ENCODE results near the gene ARHGAP44.

ARHGAP44 gene

DNA sequence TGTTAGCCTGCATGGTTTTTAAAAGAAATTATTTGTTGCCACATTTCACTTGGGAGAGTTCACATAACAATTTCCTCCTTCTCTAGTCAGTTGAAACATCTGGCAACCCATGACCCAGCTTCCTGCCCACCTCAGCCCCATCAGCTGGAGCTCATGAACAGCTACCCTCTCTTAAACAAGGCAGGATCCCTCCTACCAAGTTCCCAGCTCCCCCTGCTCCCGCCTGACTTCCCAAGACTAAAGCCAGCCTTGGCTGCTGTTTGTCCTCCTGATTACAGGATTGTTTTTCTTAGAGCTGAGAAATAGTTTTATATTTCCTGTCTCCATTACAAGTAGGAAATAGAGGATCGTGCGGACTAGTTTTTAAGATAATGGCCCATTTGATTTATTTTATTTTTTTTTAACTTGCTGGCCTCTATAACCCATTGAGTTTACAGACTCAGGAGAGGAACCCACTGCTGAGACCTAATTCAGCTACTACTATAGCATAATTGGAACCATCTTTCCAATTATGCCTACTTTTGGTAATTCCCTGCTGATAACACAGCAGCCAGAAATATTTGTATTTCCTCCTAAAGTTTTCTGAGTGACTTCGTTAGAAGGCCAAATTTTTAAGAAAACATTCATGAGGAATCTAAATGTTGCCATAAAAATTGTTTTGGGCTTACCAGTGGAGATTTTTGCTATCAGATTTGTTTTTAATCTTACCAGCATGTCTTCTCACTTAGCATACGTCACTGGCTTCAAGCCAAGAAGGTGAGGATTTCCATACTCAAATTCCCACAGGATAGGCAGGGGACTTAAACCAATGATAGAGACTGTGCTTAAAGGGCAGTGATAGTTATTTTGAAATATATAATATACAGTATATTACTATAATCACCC lies 138.5 kb downstream of the ARHGAP44 start:
- in situ Hi-C loops (cut with MboI; ENCODE audit: low sequenced_read_pairs): no loop called here
- DNase-seq (ENCODE audit: low spot score in 2 of 2): no peak
- Histone ChIP-seq H3K36me3 (replicated peaks) (no peaks in the 10 kb centered on the region), H3K4me3 (no peak overlapping the region), H3K9me3 (no peaks in the 10 kb centered on the region), H3K4me1 (no peaks in the 10 kb centered on the region), H3K27me3 (ENCODE audit: low read depth) (no peaks in the 10 kb centered on the region)

- DNase-seq (ENCODE audit: low spot score in 2 of 2): no peak
- Histone ChIP-seq H3K9me3 (no peaks in the 10 kb centered on the region), H3K4me1 (no peaks in the 10 kb centered on the region), H3K27me3 (ENCODE audit: low read depth) (no peaks in the 10 kb centered on the region), H3K4me3 (no peak overlapping the region), H3K36me3 (replicated peaks) (no peaks in the 10 kb centered on the region)
- in situ Hi-C loops (cut with MboI; ENCODE audit: low sequenced_read_pairs): no loop called here
These were observed 139.4 kb downstream of the ARHGAP44 start for GRCh38 chr17:12928736-12929135.

GRCh38 chr17:12936501-12936900 lies 147.2 kb downstream of the ARHGAP44 start:
- Histone ChIP-seq H3K36me3 (replicated peaks) (no peaks in the 10 kb centered on the region), H3K4me1 (no peaks in the 10 kb centered on the region), H3K27me3 (ENCODE audit: low read depth) (no peaks in the 10 kb centered on the region), H3K9me3 (no peaks in the 10 kb centered on the region), H3K4me3 (no peak overlapping the region)
- no peak for DNase-seq (ENCODE audit: low spot score in 2 of 2)
- in situ Hi-C loops (cut with MboI; ENCODE audit: low sequenced_read_pairs): no loop called here

DNA sequence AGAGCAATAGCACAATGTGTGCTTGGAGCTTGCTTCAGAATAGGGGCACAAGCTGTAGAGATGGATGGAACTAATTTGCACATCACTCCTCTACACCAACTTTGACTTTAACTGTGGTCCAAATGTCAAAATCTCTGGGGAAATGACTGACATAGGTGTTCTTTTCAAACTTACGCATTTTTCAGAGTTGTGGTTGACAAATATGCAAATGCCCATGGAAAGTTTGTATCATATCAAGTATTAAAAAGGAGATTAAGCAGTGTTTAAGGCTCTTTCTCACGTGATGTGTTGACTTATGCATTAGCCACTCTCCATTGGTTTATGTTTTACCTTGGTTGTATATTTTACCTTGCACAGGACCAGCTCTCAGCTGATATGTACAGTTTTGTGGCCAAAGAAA lies 151.4 kb downstream of the ARHGAP44 start:
- Histone ChIP-seq H3K9me3 (no peaks in the 10 kb centered on the region), H3K36me3 (replicated peaks) (no peaks in the 10 kb centered on the region), H3K4me1 (no peaks in the 10 kb centered on the region), H3K27me3 (ENCODE audit: low read depth) (no peaks in the 10 kb centered on the region), H3K4me3 (no peak overlapping the region)
- DNase-seq (ENCODE audit: low spot score in 2 of 2): no peak
- in situ Hi-C loops (cut with MboI; ENCODE audit: low sequenced_read_pairs): no loop called here

DNA sequence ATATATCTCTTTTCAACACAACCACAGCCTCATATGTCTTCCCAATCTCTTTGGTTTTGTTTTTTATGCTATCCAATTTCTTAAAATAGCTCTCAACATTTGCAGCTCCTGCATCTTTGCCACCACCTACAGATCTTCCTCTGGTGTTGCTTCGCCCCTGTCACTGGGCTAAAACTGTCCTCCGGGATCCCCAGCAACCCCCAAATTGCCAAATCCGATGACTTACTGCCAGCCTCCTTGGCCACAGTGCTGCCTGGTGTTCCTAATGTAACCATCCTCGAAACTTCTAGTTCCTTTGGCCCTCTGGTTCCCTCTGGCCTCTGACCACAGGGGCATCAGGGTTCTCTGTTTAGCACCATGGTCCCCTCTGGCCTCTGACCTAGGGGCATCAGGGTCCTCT lies 157.7 kb downstream of the ARHGAP44 start:
- no peak for DNase-seq (ENCODE audit: low spot score in 2 of 2)
- H3K36me3 ChIP-seq (replicated peaks): no peaks in the 10 kb centered on the region
- H3K4me1 ChIP-seq: no peaks in the 10 kb centered on the region
- no peaks in the 10 kb centered on the region for H3K27me3 ChIP-seq (ENCODE audit: low read depth)
- H3K9me3 ChIP-seq: no peaks in the 10 kb centered on the region
- H3K4me3 ChIP-seq: no peak overlapping the region
- in situ Hi-C loops (cut with MboI; ENCODE audit: low sequenced_read_pairs): no loop called here

- H3K36me3 ChIP-seq (replicated peaks): no peaks in the 10 kb centered on the region
- H3K9me3 ChIP-seq: no peaks in the 10 kb centered on the region
- in situ Hi-C loops (cut with MboI; ENCODE audit: low sequenced_read_pairs): no loop called here
- no peak for DNase-seq (ENCODE audit: low spot score in 2 of 2)
- H3K4me1 ChIP-seq: no peaks in the 10 kb centered on the region
- no peak overlapping the region for H3K4me3 ChIP-seq
- H3K27me3 ChIP-seq (ENCODE audit: low read depth): no peaks in the 10 kb centered on the region
These were observed 162.7 kb downstream of the ARHGAP44 start for GRCh38 chr17:12952012-12952411.

GRCh38 chr17:12953156-12953555 lies 163.9 kb downstream of the ARHGAP44 start:
- Histone ChIP-seq H3K27me3 (ENCODE audit: low read depth) (no peaks in the 10 kb centered on the region), H3K36me3 (replicated peaks) (no peaks in the 10 kb centered on the region), H3K4me1 (no peaks in the 10 kb centered on the region), H3K4me3 (no peak overlapping the region), H3K9me3 (no peaks in the 10 kb centered on the region; the same call in 1 of the 2 replicates)
- DNase-seq (ENCODE audit: low spot score in 2 of 2): no peak
- in situ Hi-C loops (cut with MboI; ENCODE audit: low sequenced_read_pairs): no loop called here

GRCh38 chr17:12955521-12955920 lies 166.2 kb downstream of the ARHGAP44 start:
- no peak overlapping the region for H3K4me3 ChIP-seq
- H3K4me1 ChIP-seq: no peaks in the 10 kb centered on the region
- no peaks in the 10 kb centered on the region for H3K36me3 ChIP-seq (replicated peaks)
- no peak for DNase-seq (ENCODE audit: low spot score in 2 of 2)
- H3K27me3 ChIP-seq (ENCODE audit: low read depth): no peaks in the 10 kb centered on the region
- no peaks in the 10 kb centered on the region; the same call in 1 of the 2 replicates for H3K9me3 ChIP-seq
- in situ Hi-C loops (cut with MboI; ENCODE audit: low sequenced_read_pairs): no loop called here

- H3K9me3 ChIP-seq: no peaks in the 10 kb centered on the region; the same call in 1 of the 2 replicates
- H3K36me3 ChIP-seq (replicated peaks): no peaks in the 10 kb centered on the region
- no peak for DNase-seq (ENCODE audit: low spot score in 2 of 2)
- H3K27me3 ChIP-seq (ENCODE audit: low read depth): no peaks in the 10 kb centered on the region
- in situ Hi-C loops (cut with MboI; ENCODE audit: low sequenced_read_pairs): no loop called here
- H3K4me3 ChIP-seq: no peak overlapping the region
- H3K4me1 ChIP-seq: no peaks in the 10 kb centered on the region
These were observed 169.5 kb downstream of the ARHGAP44 start for GRCh38 chr17:12958786-12959185.

- in situ Hi-C loops (cut with MboI; ENCODE audit: low sequenced_read_pairs): no loop called here
- Histone ChIP-seq H3K36me3 (replicated peaks) (no peaks in the 10 kb centered on the region), H3K4me1 (no peaks in the 10 kb centered on the region), H3K4me3 (no peak overlapping the region), H3K27me3 (ENCODE audit: low read depth) (no peaks in the 10 kb centered on the region), H3K9me3 (no peaks in the 10 kb centered on the region; the same call in 1 of the 2 replicates)
- no peak for DNase-seq (ENCODE audit: low spot score in 2 of 2)
These were observed 170.1 kb downstream of the ARHGAP44 start for GRCh38 chr17:12959441-12959840.

- Histone ChIP-seq H3K36me3 (replicated peaks) (no peaks in the 10 kb centered on the region), H3K9me3 (no peaks in the 10 kb centered on the region; the same call in 1 of the 2 replicates), H3K27me3 (ENCODE audit: low read depth) (no peaks in the 10 kb centered on the region), H3K4me3 (no peak overlapping the region), H3K4me1 (no peaks in the 10 kb centered on the region)
- in situ Hi-C loops (cut with MboI; ENCODE audit: low sequenced_read_pairs): no loop called here
- DNase-seq (ENCODE audit: low spot score in 2 of 2): no peak
These were observed 172.4 kb downstream of the ARHGAP44 start for GRCh38 chr17:12961655-12962054.

DNA sequence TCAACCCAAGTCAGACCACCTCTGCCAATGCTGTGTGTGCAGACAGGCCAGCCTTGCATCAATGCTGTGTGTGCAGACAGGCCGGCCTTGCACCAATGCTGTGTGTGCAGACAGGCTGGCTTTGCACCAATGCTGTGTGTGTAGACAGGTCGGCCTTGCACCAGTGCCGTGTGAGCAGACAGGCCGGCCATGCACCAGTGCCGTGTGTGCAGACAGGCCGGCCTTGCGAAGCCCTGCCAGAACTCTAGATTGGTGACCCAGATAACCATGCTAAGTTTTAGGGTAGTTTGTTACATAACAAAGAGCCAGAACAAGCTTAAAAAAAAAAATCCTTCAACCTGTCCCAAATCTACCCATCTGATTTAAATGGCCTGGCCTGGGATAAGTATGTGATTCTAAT lies 174.2 kb downstream of the ARHGAP44 start:
- in situ Hi-C loops (cut with MboI; ENCODE audit: low sequenced_read_pairs): no loop called here
- H3K27me3 ChIP-seq (ENCODE audit: low read depth): no peaks in the 10 kb centered on the region
- H3K4me3 ChIP-seq: no peak overlapping the region
- H3K4me1 ChIP-seq: no peaks in the 10 kb centered on the region
- H3K36me3 ChIP-seq (replicated peaks): no peaks in the 10 kb centered on the region
- no peak for DNase-seq (ENCODE audit: low spot score in 2 of 2)
- no peaks in the 10 kb centered on the region for H3K9me3 ChIP-seq

- no peak for DNase-seq (ENCODE audit: low spot score in 2 of 2)
- H3K36me3 ChIP-seq (replicated peaks): no peaks in the 10 kb centered on the region
- H3K4me3 ChIP-seq: no peak overlapping the region
- no peaks in the 10 kb centered on the region for H3K27me3 ChIP-seq (ENCODE audit: low read depth)
- no peaks in the 10 kb centered on the region for H3K9me3 ChIP-seq
- H3K4me1 ChIP-seq: no peaks in the 10 kb centered on the region
- in situ Hi-C loops (cut with MboI; ENCODE audit: low sequenced_read_pairs): no loop called here
These were observed 174.9 kb downstream of the ARHGAP44 start for GRCh38 chr17:12964162-12964561.

GRCh38 chr17:12964840-12965239 lies 175.5 kb downstream of the ARHGAP44 start:
- Histone ChIP-seq H3K9me3 (no peaks in the 10 kb centered on the region), H3K36me3 (replicated peaks) (no peaks in the 10 kb centered on the region), H3K27me3 (ENCODE audit: low read depth) (no peaks in the 10 kb centered on the region), H3K4me3 (no peak overlapping the region), H3K4me1 (no peaks in the 10 kb centered on the region)
- in situ Hi-C loops (cut with MboI; ENCODE audit: low sequenced_read_pairs): no loop called here
- DNase-seq (ENCODE audit: low spot score in 2 of 2): no peak

All from HAP-1 (cell line).